B cell (primary cell): ENCODE measurements around the gene TTLL8. TPM values are rescaled to one million over a fixed set of nuclear protein-coding genes. Genes with fewer than 3 reads are reported as not detected.

ENCODE experiments used
- ATAC-seq: fragments of 200-7000 bp; cut with Tn5 transposase; one replicate; pipeline ENCODE4 v1.10.0; 2021; ENCODE audit warnings: low read depth, mild to moderate bottlenecking, moderate number of reproducible peaks, moderate library complexity
- CTCF ChIA-PET: fragments of 350-600 bp; sonication (Branson Sonifier 250); formaldehyde crosslinking; loops from one replicate; lab custom pipeline; 2021; ENCODE audit warnings: antibody characterized with exemption, inconsistent platforms; lab: Charles Lee
- POLR2A ChIA-PET: fragments of 350-600 bp; sonication (Branson Sonifier 250); formaldehyde crosslinking; loops from one replicate; lab custom pipeline; 2021; ENCODE audit warnings: antibody characterized with exemption; lab: Charles Lee
- DNase-seq: peaks from one replicate; pipeline ENCODE4 v3.0.0; 2013
- H2AFZ ChIP-seq: 2 replicates; pipeline ENCODE4 v1.6.1; 2012; ENCODE audit warnings: mild to moderate bottlenecking, low read depth, low read length; ENCODE audit not compliant: insufficient read depth, poor library complexity, severe bottlenecking
- H3K27ac ChIP-seq, 2 donors: 1 replicate in 1 of 2; 2 replicates in 1 of 2; pipeline ENCODE4 v1.5.1; 2012 to 2013; ENCODE audit warnings: low read length in 2 of 2, mild to moderate bottlenecking in 2 of 2, moderate library complexity in 1 of 2
- H3K27me3 ChIP-seq, 4 experiments: fragments of 200-600 bp in 1 of 4; sonication (generic) in 1 of 4; replicated peaks in 1 of 4; 1 replicate in 2 of 4; 2 replicates in 2 of 4; pipeline versions ENCODE4 v1.6.1 to v1.7.0; 2013 to 2016; ENCODE audit warnings: low read length in 3 of 4, mild to moderate bottlenecking in 2 of 4, mixed read lengths in 1 of 4, moderate library complexity in 1 of 4; ENCODE audit not compliant: insufficient read depth in 4 of 4, control insufficient read depth in 3 of 4; ENCODE audit errors: control extremely low read depth in 1 of 4
- H3K36me3 ChIP-seq, 2 experiments: replicated peaks in 1 of 2; 1 replicate in 1 of 2; 2 replicates in 1 of 2; pipeline versions ENCODE4 v1.6.1 to v1.7.1; 2013; ENCODE audit warnings: low read length in 1 of 2; ENCODE audit not compliant: insufficient read depth in 2 of 2, control insufficient read depth in 1 of 2; ENCODE audit errors: control extremely low read depth in 1 of 2, extremely low read depth in 1 of 2
- H3K4me1 ChIP-seq, 2 donors: fragments of 200-600 bp in 1 of 2; sonication (generic) in 1 of 2; 1 replicate in 1 of 2; 2 replicates in 1 of 2; pipeline versions ENCODE4 v1.5.1 to v1.6.1; 2013 to 2017; ENCODE audit warnings: low read length in 2 of 2; ENCODE audit not compliant: control insufficient read depth in 2 of 2, insufficient read depth in 2 of 2
- H3K4me2 ChIP-seq: replicated peaks from 2 replicates; pipeline ENCODE3; 2012; ENCODE audit warnings: mild to moderate bottlenecking, low read depth, low read length; ENCODE audit not compliant: poor library complexity, severe bottlenecking
- H3K4me3 ChIP-seq, 5 experiments: fragments of 200-600 bp in 1 of 5; sonication (generic) in 1 of 5; 1 replicate in 3 of 5; 2 replicates in 2 of 5; pipeline versions ENCODE4 v1.5.1 to v1.7.0; 2011 to 2016; ENCODE audit warnings: low read length in 4 of 5, mild to moderate bottlenecking in 4 of 5, low read depth in 2 of 5, control low read depth in 1 of 5, moderate library complexity in 1 of 5; ENCODE audit not compliant: insufficient read depth in 1 of 5; ENCODE audit errors: control extremely low read depth in 1 of 5, extremely low read depth in 1 of 5
- H3K79me2 ChIP-seq: fragments of 200-600 bp; sonication (generic); one replicate; pipeline ENCODE4 v1.6.0; 2016; ENCODE audit warnings: low read length; ENCODE audit not compliant: control insufficient read depth, insufficient read depth
- H3K9ac ChIP-seq: fragments of 200-600 bp; sonication (generic); 2 replicates; pipeline ENCODE4 v1.6.1; 2017; ENCODE audit warnings: mild to moderate bottlenecking, low read length, moderate library complexity
- H3K9me3 ChIP-seq, 3 donors: one replicate each; pipeline versions ENCODE4 v1.6.1 to v1.7.1; 2013; ENCODE audit warnings: low read length in 2 of 3; ENCODE audit not compliant: control insufficient read depth in 2 of 3, insufficient read depth in 1 of 3; ENCODE audit errors: control extremely low read depth in 1 of 3
- H4K20me1 ChIP-seq: 2 replicates; pipeline ENCODE4 v1.6.0; 2012; ENCODE audit warnings: mild to moderate bottlenecking, low read length; ENCODE audit not compliant: insufficient read depth, control insufficient read depth, poor library complexity, severe bottlenecking
- H3K27ac Mint-ChIP-seq: one replicate; pipeline ENCODE4 v1.8.0; 2021; ENCODE audit warnings: mixed read lengths
- H3K27me3 Mint-ChIP-seq: one replicate; pipeline ENCODE4 v1.8.0; 2021; ENCODE audit warnings: mixed read lengths
- H3K4me1 Mint-ChIP-seq: one replicate; pipeline ENCODE4 v1.8.0; 2021; ENCODE audit warnings: mixed read lengths
- H3K4me3 Mint-ChIP-seq: one replicate; pipeline ENCODE4 v1.8.0; 2021; ENCODE audit warnings: mixed read lengths
- H3K9me3 Mint-ChIP-seq: one replicate; pipeline ENCODE4 v1.8.0; 2022; ENCODE audit warnings: mixed read lengths; ENCODE audit not compliant: insufficient read depth
- CTCF ChIP-seq: fragments of 200-600 bp; IDR thresholded peaks from one replicate; pipeline ENCODE4 v1.8.0; 2022; ENCODE audit warnings: antibody characterized with exemption, mild to moderate bottlenecking
- EZH2 ChIP-seq: IDR thresholded peaks from 2 replicates; pipeline ENCODE4 v1.6.1; 2012; ENCODE audit warnings: borderline replicate concordance, low read depth, mild to moderate bottlenecking, moderate library complexity, low read length; ENCODE audit not compliant: insufficient read depth, poor library complexity, severe bottlenecking
- whole genome bisulfite sequencing: methylation state at CpG from one replicate; pipeline ENCODE4 v1.1.5; 2013; ENCODE audit warnings: missing lambda C conversion rate; ENCODE audit not compliant: insufficient coverage; 5-methylcytosine and 5-hydroxymethylcytosine counted together
- intact Hi-C: fragments of 100-400 bp; cut with micrococcal nuclease; formaldehyde crosslinking; loops from one replicate; pipeline ENCODE4 v1.10.0; 2022
- polyA plus RNA-seq: library from polyadenylated mRNA; depleted of rRNA; stranded (reverse); fragments of >200 nt; gene quantifications from 2 replicates; pipeline ENCODE4 v1.2.3, GENCODE V29; 2012
- total RNA-seq, 2 donors: library from RNA; stranded (reverse); fragments of 120-200 nt in 1 of 2; gene quantifications; 1 replicate in 1 of 2; 2 replicates in 1 of 2; pipeline versions ENCODE4 v1.2.3 to v1.2.4, GENCODE V29; 2013 to 2022

The TTLL8 gene
- total and polyA plus RNA-seq, 2 donors (not counting 1 experiment from before 2014, with no cell fraction given): not detected

GRCh38 chr22:50102946-50103345, 44.8 kb upstream of the TTLL8 start:
- ChIA-PET CTCF (no interaction called here), POLR2A (no interaction called here)
- H2AFZ ChIP-seq: no peak overlapping the region
- Mint-ChIP-seq H3K9me3 (no peaks in the 10 kb centered on the region), H3K27me3 (peaks cover 13% of the 10 kb centered on the region), H3K27ac (peak overlapping the region; percentile 15), H3K4me3 (no peak overlapping the region), H3K4me1 (peaks cover 20% of the 10 kb centered on the region)
- WGBS: 41% methylated on average over 11 of the region's 11 CpGs
- peaks cover 4 to 9% of the 10 kb centered on the region in 2 donors for H3K4me1 ChIP-seq
- no peak overlapping the region for H3K27ac ChIP-seq
- no peaks in the 10 kb centered on the region for H3K79me2 ChIP-seq
- intact Hi-C loops: no loop called here
- no peaks in the 10 kb centered on the region for H3K9me3 ChIP-seq
- H3K36me3 ChIP-seq: no peaks in the 10 kb centered on the region
- no peaks in the 10 kb centered on the region for H4K20me1 ChIP-seq
- DNase-seq (peak; percentile 36), ATAC-seq (peak; percentile 64)
- no peak overlapping the region for H3K4me3 ChIP-seq
- TF ChIP-seq EZH2 (no peak), CTCF (no peak)
- peaks cover 0 to 4% (median 0%) of the 10 kb centered on the region in 4 experiments for H3K27me3 ChIP-seq
- no peak overlapping the region for H3K9ac ChIP-seq
- no peak overlapping the region for H3K4me2 ChIP-seq

- Histone ChIP-seq H3K27ac (no peak overlapping the region), H3K4me1 (peaks cover 4 to 9% of the 10 kb centered on the region in 2 donors), H3K79me2 (no peaks in the 10 kb centered on the region), H4K20me1 (no peaks in the 10 kb centered on the region), H3K4me3 (no peak overlapping the region), H3K9me3 (no peaks in the 10 kb centered on the region), H2AFZ (no peak overlapping the region), H3K4me2 (no peak overlapping the region), H3K9ac (no peak overlapping the region), H3K36me3 (no peaks in the 10 kb centered on the region), H3K27me3 (peaks cover 0 to 4% (median 0%) of the 10 kb centered on the region in 4 experiments)
- H3K27ac Mint-ChIP-seq: no peak overlapping the region
- ChIA-PET POLR2A (no interaction called here), CTCF (no interaction called here)
- DNase-seq (no peak), ATAC-seq (no peak)
- no peaks in the 10 kb centered on the region for H3K9me3 Mint-ChIP-seq
- WGBS: 70% methylated on average over 6 of the region's 10 CpGs
- TF ChIP-seq CTCF: no peak
- no peak for TF ChIP-seq EZH2
- H3K4me3 Mint-ChIP-seq: no peak overlapping the region
- intact Hi-C loops: no loop called here
- H3K4me1 Mint-ChIP-seq: peaks cover 20% of the 10 kb centered on the region
- peaks cover 13% of the 10 kb centered on the region for H3K27me3 Mint-ChIP-seq
Measured at GRCh38 chr22:50101870-50102565, 43.9 kb upstream of the TTLL8 start.
